COR-L47 (cell line): ENCODE measurements around the gene CERS3.

ENCODE experiments used
- DNase-seq: peaks from one replicate; lab custom pipeline; 2025; lab: John Stamatoyannopoulos, UW

The CERS3 gene

DNA sequence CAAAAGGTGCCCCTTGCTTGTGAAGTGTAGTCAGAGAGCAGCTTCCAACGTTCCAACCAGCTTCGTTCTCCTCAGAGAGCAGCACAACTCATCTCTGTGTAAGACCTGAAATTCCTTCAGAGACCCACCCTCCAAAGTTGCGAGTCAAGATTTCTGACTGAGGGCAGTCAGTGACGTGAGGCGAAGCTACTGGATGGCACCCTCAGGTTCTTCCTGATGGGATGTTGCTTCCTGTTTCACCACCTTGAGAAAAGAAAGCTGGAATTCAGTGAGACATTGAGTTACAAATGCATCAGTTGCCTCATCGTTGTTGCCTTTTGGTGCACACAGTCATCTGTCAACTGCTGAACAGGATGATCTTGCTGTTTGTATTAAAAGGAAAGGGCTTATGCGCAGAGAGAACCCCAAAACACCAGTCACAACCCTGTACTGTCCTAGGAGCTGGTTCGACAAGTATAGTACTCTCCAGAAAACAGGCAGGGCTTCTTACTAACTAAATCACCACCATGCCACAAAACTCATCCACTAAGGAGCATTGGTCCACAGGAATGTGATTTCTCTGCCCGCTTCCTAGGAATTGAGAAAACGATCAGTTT is at the start of gene CERS3:
TSS of gene CERS3 (minus strand) at position 118 of the 596 bp plus-strand sequence. CDS start 27,101 bp downstream, outside the sequence.
- no peak for DNase-seq

DNA sequence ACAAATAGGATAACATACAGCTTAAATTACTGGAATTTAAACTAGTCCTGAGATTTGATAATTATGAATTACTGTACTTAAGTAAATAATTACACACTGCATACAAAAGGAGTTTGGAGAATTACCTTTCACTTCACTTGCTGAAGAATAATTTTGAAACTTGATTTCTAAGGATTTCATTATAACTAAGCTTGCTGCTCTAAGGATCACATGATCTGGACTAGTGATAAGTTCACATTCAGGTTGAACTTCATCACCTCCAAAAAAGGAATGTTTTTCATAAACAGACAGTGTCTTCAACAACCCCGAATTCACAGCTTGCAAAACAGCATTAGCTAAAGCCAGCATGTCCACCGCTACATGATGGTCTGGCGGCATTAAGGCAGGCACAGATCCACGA is 44.8 kb upstream of the CERS3 start:
- no peak for DNase-seq

DNA sequence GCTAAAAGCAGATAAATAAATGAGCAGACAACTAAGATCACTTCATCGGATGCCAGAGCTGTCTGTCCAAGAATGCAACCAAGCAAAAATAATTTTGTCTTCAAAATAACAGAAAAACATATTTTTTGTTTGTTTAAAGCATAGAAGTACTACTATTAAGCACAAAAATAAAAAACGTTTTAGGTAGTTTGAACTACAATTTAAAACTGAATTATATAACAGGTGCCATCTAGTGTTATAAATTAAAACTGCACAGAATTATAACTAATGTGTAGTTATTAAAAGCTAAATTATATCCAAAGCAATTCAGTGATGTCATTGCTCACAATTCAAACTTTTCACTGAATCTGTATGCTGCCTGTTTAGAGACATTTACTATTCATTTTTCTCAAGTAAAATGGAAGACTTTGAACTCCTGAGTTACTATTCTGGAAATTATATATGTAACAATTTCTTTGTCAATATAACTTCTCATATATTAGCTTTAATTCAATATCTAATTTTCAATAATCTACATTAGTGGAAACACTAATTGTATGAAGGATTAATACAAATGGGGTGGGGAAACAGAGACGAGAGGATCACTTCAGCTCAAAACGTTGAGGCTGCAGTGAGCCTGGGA is 43.7 kb upstream of the CERS3 start:
- DNase-seq, result no peak

DNA sequence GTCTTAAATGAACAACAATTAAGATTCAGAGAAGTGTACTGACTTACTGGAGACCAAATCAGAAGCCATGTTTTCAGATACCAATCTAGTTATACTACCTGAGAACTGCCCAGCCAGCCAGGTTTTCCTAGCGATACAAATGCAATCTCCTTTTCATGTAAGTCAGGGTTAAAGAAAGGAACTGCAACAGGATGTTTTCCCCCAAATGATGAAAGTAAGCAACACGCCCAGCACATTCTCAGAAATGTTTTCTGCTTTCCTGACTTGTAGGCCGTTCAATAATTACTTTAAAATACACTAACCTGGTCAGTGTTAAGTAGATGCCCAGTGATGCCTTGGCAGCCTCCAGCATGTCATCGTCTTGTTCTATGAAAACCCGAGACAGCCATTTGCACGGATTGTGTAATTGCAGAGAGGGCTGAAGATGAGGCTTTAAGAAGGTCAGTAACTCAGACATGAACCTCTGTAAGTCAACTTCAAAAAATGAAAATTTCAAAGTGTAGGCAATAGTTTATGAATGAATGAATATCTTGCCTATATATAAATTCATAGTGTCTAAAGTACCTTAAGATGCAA is 42.9 kb upstream of the CERS3 start:
- DNase-seq, result no peak

DNA sequence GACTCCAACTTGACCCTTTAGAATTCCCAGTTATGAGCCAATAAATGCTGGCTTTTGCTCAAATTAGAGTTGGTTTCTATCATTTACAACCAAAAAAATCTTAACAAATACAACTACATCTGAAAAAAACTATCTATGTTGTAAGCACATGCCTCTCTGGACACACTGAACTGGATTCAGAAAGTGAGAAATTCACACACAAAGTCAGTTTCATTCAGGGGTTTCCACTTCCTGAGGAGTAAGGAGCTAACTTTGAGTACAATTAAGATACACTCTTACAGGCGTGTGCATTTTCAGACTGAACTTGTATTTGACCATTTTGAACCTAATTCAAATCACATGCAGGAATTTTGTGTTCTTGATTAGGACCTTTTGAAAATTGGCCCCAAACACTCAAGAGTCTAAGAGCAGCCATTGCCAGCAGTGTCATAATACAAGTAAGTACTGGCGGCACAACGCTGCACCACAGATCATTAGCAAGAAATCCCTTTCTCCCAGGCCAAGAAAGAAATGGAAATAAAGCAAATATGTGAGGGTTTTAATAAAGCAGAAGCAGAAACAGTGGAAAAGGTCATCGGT is 42.1 kb upstream of the CERS3 start:
- no peak for DNase-seq

DNA sequence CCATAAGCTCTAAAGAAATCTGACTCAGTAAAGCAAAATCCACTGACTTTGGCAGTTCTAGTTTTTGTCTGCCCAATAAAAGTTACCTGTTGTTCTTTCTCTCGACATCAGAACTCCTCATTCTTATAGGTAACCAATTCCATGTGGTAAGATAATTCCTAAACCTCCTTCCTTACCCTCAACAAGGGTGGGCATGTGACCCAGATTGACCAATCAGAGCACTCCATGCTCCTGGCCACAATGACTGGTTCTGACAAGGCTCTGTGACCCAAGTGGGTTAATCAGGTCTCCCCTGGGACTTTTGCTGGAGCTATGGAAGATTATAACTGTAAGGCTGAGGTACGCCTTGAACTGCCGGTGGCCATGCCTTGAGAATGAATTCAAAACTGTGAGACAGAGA is 41.5 kb upstream of the CERS3 start:
- DNase-seq, result no peak

DNA sequence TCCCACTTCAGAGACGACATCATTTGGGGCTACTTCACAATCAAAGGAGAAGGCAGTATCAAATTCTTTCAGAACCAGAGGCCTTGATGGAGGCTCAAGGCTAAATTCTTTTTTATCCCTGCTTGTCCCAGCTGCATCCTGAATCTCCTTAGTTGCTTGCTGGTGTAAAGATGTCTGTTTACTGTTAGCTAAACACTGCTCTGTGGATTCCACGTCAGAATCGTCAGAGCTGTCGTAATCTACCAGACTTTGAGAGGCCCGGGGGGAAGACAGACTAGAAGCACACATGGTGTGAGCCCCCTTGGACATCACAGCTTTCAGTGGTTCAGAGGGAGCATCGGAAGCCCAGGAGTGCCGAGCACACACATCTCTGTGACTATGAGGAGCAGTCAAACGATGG is 40.6 kb upstream of the CERS3 start:
- DNase-seq, result no peak

DNA sequence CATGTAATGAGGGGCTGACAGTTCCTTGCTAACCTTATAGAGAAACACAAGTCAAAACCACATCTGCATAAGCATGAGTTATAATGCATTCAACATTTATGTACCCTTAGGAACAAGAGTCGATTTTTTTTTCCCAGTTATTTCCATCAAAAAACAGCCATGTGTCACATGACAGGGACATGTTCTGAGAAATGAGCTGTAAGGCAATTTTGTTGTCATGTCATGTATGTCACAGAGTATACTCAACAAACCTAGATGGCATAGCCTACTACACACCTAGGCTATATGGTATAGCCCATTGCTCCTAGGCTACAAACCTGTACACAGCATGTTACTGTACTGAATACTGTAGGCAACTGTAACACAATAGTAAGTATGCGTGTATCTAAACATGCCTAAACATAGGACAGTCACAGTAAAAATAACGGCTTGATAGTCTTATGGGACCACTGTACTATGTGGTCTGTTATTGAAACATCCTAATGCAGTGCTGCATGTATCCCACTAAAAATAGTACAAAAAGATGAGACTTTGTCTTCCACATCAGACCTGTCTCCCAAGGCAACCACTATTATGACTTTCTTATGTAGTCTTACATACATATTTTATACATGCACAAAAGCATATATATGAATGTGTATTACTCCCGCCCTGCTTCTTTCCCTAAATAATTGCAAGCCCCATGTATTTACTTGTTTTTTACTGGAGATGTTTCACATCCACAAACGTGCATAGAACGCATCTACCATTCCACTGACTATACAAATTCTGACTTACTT is 38.3 kb upstream of the CERS3 start:
- DNase-seq, result no peak

DNA sequence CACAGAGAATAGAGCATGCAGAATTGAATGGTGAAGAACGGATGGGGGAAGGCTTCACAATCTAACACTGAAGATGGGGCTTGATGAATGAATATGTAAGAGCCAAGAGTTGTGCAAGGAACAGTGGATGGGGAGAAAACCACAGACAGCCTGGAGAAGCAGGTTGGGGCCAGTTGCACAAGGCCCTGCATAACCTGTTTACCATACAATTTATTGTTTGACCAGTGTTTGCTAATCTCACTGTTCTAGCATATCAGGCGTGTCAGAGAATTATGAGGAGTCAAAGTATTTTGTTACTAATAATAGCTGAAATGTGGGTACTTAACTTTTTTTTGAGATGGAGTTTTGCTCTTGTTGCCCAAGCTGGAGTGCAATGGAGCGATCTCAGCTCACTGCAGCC is 36.8 kb upstream of the CERS3 start:
- no peak for DNase-seq

DNA sequence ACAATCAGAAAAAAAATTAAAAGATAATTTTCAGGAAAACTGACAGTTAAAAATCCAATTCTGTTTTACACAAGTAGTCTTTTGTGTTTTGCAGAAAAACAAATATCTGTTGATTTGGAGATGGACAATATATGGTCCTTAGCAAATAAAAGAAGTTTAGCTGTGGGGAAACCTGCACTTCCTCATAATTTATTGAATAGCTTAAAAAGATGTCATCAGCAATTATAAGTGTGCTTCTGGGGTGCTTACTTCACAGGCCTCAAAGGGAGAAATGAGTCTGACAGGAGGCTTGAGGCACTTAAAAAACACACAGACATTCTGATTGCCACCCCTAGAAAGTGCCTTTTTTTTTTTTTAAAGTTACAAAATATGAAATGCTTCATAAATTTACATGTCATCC is 31.6 kb upstream of the CERS3 start:
- no peak for DNase-seq

DNA sequence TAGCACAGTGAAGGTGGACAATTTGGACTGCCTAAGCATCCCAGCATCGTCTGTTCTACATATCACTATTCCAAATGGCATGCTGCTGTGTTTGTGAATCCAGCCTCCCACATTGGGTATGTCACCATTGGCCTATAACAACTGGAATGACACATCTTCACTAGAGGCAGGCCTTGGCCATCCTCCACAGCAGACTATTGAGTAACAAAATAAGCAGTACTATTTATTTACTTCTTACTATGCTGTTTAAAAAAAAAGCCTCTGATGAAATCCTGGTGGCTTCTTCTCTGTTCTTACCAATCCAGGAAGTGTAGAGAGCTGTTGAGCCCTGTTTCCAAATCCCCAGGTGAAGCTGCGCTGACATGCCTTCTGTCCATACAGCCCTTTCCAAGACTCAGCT is 30.6 kb upstream of the CERS3 start:
- DNase-seq, result no peak

DNA sequence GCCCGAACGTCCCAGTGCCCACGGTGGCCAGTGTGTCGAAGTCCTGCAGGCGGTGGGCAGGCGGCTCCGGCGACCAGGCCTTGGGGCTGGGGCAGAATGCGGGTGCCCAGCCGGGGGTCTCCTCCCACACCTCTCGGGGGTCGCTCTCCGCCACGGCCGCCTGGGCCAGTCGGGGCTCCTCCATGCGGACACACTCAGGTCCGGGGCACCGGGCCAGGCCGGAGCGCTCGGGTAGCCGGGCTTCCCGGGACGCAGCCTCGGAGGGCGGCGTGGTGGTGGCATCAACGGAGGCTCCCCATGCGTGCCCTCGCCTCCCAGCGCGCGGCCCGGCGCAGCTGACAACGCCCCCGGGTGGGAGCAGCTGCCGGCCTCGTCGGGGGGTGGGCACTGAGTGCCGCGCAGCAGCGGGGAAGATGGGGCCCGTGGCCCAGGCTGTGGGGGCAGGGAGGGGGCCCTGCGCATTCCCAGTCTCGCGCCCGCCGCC is 30.1 kb upstream of the CERS3 start:
- DNase-seq, result no peak

DNA sequence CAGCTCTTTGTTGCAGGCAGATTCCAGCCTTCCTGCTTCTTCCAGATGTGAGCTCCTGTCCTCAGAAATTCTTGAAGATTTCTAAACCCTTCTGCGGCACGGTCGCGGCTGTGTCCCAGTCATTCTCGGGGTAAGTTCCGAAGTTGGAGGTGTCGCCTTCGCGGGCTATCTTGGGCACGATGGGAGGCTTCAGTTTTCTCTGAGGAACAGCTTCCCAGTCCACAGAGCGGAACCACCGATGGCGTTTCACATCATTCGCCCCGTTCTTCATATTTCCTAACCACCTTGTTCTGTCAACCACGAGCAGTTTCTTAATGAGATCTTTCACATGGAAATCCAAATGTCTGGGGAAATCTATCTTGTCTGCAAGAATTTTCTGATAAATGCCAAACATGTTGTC is 24.7 kb upstream of the CERS3 start:
- DNase-seq, result no peak

DNA sequence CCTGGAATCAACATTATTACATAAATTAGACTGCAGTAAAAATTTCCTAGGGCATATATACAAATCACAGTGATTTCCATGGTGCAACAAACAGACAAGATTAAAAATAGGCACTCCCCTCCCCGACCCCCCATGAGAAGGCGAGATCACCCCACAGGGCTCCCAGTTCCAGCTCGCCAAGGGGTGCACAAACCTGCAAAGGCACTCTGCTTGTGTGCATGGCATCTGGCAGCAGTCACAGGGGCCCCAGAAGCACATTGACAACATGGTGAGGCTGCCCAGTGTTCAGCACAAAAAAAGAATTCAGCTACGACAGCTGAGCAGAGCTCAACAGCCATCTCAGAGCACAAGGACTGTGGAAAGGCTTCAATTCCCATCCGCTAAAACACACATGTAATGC is 19.2 kb upstream of the CERS3 start:
- no peak for DNase-seq

DNA sequence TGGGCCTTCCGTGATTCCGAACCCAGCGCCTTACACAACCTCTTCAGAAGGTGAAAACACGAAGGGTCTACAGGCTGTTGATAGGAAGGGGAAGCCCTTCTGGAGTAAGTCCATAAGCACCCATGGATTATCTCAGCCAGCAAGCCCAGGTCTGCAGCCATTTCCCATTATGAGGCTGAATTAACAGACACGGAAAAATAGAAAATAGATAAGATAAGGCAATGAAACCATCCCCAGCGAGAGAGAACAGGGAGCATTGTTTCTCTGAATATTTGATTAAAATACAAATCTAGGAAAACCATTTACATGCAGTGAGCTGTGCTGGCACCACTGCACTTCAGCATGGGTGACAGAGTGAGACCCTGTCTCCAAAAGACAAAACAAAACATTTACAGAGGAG is 16.2 kb upstream of the CERS3 start:
- no peak for DNase-seq

DNA sequence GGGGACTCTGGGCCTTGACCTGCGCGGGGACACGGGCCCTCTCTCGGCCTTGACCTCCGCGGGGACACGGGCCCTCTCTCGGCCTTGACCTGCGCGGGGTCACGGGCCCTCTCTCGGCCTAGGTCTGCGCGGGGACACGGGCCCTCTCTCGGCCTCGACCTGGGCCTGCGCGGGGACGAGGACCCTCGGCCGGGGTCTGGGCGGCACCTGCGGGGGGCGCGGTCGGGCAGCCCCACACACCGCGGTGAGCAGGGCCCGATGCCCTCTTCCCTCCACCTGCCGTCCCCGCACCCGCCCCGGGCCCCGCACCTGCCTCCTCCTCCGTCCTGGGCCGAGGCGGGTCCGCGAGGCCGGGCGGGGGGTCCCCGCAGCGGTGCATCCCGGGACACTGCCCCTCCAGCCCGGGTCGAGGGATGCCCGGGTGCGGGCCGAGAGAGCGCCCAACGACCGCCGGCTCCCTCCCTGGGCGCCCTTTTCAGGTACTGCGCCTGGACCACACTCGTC is 15.6 kb upstream of the CERS3 start:
- DNase-seq, result no peak

DNA sequence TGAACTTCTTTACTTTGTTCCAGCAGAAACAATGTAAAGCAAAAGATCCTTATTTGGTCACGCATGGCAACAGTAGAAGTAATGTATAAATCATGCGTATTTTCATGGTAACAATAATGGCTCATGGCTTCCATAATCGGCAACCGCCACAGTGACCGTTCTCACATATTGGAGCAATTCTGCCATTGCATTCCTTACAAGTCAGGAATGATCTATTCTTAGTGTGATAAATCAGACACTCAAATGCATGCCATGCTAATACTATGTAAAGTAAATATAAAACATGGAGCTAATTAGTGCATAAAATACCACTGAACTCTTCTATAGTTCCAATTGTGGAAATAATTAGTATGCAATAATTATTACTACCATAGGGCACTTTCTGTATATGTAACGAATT is 13.5 kb upstream of the CERS3 start:
- DNase-seq, result no peak

DNA sequence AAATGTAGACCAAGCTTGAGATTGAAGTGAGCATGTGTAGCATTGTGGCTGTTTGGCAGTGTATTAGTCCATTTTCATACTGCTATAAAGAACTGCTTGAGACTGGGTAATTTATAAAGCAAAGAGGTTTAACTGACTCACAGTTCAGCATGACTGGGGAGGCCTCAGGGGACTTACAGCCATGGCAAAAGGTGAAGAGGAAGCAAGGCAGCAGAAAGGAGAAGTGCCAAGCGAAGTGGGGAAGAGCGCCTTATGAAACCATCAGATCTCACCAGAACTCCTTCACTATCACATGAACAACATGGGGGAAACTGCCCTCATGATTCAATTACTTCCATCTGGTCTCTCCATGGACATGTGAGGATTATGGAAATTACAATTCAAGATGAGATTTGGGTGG is 8.6 kb upstream of the CERS3 start:
- DNase-seq, result no peak

DNA sequence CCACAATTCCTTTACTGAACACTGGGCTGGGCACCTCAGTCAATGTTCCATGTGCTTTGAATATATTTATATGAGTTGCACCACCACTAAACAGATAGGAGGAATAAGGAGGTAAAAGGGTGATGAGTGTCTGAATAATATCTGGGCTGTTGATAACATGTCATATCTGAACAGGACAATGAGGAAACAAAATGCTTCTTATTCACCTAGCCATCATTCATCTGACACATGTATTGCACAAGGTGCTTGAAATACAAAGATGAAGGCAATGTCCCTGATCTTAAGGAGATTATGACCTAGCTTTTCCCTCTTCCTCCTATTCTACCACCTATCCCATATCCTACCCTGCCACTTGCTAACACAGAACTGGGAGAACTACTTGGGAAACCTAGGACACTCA is 8.0 kb upstream of the CERS3 start:
- no peak for DNase-seq

DNA sequence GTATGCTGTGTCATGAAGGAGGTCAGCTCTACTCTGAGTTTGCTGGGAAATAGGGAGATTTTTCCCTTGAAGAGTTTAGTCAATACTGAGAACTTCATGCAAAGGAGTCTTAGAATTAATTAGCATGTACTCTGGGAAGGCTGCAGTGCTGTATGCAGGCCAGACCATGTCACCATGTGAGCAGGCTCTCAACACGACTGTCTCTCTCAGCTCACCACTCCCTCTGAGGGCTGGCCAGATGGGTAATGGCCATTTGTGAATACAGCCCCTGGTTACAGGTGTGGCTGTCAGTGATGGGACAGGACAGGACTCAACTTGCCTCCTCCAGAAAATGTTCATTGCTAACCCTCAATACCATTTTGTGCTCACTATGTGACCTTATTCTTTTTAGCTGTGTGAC is 5.1 kb upstream of the CERS3 start:
- DNase-seq, result no peak

DNA sequence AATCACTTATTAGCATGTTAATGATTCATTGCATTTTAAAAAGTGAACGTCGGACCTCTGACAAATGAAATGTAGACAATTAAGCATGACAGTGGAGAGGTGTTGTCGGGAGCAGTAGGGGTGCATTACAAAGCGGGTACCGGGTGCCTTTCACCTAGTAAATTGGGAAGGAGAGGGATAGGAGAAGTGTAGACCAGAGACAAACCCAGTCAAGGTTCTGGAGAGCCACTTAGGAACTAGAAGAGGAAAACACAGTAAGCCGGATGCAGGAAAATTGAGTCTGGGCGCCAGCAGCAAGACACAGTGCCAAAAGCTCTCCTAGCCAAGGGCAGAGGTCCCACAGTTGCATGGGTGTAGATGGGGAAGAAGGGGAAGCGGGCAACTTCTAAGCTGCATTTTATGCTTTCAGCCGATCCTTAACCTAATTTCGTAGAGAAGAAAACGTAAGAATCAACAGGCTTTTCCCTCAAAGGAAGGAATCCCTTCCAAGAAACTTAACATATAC is 3.1 kb upstream of the CERS3 start:
- no peak for DNase-seq

DNA sequence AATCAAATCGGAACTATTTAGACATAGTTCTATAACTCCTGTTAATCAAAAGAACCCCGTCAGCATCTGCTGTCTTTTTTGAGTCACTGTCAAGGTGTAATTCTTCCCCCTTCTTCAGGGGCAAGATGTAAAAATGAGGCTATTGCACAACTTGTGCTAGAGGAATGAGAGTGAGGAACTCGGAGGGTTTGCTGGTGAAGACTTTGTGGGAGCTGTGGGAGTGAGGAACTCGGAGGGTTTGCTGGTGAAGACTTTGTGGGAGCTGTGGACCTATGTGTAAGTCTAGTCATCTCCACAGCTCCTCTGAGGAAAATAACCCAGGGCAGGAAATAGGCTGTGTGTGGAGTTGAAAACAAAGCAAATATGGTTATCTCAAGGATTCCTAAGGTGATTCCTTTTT is 2.5 kb upstream of the CERS3 start:
- no peak for DNase-seq
